ENCODE measurements around the gene UNC79.

UNC79 gene

DNA sequence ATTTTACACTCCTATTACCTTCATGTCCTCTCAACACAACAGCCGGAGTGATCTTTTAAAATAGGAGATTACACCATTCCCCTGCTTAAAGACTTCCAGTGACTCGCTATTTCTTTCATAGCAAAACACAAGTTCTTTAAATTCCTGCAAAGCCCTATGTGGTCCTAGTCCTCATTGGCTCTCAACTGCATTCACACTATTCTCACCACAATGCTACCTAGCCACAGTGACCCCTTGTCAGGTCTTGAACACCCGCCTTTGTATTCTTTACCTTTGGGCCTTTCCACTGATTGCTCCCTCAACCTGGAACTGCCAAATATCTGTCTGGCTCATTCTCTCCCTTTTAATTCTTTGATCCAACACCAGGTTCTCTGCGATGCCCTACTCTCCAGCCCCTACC, 197.3 kb downstream of the UNC79 start:
- no peak for DNase-seq (ENCODE audit: extremely low spot score)
- ChIA-PET POLR2A (no interaction called here), CTCF (no interaction called here)
- no peak for TF ChIP-seq CTCF (IDR thresholded peaks at IDR 0.05; ENCODE audit: control extremely low read depth, extremely low read depth, low read depth, missing control alignments)

- ChIA-PET CTCF (interaction anchor here (1.4 kb wide), 1 partner anchor 18 kb away, joined by 3 read pairs; no protein-coding TSS in a partner anchor), POLR2A (no interaction called here)
- no peak for TF ChIP-seq CTCF (IDR thresholded peaks at IDR 0.05; ENCODE audit: control extremely low read depth, extremely low read depth, low read depth, missing control alignments)
These were observed 198.9 kb downstream of the UNC79 start for GRCh38 chr14:93629643-93630042.

DNA sequence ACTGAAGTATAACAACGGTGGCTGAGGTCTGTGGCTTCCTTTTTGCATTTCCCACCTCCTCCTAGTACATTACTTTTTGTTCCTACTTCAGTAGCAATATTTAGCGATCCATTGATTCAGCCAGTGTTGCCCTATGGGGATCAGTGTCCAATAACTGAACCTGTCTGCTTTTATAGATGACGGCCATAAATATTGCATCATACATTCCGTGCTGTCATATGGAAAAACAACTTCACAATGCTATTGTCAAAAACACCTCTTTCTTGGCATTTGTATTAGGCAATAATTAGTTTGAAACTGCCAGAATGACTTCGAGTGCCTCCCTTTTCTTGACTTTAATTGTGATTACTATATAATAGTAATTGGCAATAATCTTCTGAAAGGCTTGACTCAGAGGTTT, 208.1 kb downstream of the UNC79 start:
- ChIA-PET CTCF (interaction anchor here (1.5 kb wide), 1 partner anchor 14 kb away, joined by 4 read pairs; no protein-coding TSS in a partner anchor), POLR2A (no interaction called here)
- DNase-seq (ENCODE audit: extremely low spot score): no peak
- no peak for TF ChIP-seq CTCF (IDR thresholded peaks at IDR 0.05; ENCODE audit: control extremely low read depth, extremely low read depth, low read depth, missing control alignments)

More at GRCh38 chr14:93629643-93630042, 198.9 kb downstream of the UNC79 start:
- DNase-seq (ENCODE audit: extremely low spot score): no peak

DNA sequence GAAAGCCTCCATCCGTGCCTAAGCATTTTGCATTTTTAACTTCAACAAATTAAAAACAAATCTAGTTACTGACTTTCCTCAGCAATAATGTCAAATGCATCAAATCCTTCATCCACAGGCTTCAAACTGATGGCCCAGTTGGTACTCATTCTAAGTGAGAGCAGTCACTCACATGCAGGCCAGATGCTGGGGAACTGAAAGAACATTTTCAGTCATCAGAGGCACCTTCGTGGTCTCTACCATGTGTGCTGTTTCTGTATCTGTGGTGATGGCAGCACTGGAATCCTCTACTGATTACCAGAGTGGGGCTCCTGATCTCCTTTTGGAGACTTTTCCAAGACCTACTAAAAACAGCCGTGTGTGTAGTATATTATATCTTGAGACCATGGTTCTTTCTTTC, 212.4 kb downstream of the UNC79 start:
- ChIA-PET POLR2A (no interaction called here), CTCF (interaction anchor here (1.1 to 4.2 kb wide), 2 partner anchors 12 to 28 kb away, joined by 3 to 21 read pairs; no protein-coding TSS in a partner anchor)
- no peak for DNase-seq (ENCODE audit: extremely low spot score)
- no peak for TF ChIP-seq CTCF (IDR thresholded peaks at IDR 0.05; ENCODE audit: control extremely low read depth, extremely low read depth, low read depth, missing control alignments)

GRCh38 chr14:93643676-93644075, 212.9 kb downstream of the UNC79 start:
- no peak for DNase-seq (ENCODE audit: extremely low spot score)
- no peak for TF ChIP-seq CTCF (IDR thresholded peaks at IDR 0.05; ENCODE audit: control extremely low read depth, extremely low read depth, low read depth, missing control alignments)
- ChIA-PET CTCF (interaction anchor here (1.1 to 4.2 kb wide), 2 partner anchors 11 to 29 kb away, joined by 3 to 21 read pairs; no protein-coding TSS in a partner anchor), POLR2A (no interaction called here)

DNA sequence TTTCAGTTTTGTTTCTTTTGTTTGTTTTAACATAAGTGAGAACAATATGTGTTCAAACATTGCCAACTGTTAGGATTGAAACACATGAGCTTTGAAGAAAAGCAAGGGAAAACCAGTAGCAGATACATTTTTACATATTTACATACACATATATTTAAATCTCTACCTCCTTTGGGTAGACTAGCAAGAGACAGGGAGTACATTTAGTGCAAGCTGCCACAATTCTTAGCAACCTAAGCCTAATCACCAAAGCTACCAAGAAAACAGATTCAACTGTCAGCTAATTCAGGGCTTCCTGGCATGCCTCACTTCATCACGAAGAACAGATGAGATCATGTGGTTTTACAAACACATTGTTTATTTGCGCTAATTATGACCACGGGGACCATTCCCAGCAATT, 214.5 kb downstream of the UNC79 start:
- no peak for DNase-seq (ENCODE audit: extremely low spot score)
- CTCF ChIA-PET: interaction anchor here (1.4 to 4.2 kb wide), 2 partner anchors 10 to 20 kb away, joined by 3 to 21 read pairs; no protein-coding TSS in a partner anchor
- POLR2A ChIA-PET: no interaction called here
- TF ChIP-seq CTCF (IDR thresholded peaks at IDR 0.05; ENCODE audit: control extremely low read depth, extremely low read depth, low read depth, missing control alignments): no peak

Data from GM10248 (cell line).